Cardiac fibroblast (primary cell): ENCODE results near the gene WWTR1.
A peak's percentile ranks its signal among the peaks of the same experiment; 100 is the strongest.

ENCODE experiments used
- DNase-seq, 2 donors: peaks; one replicate each; pipeline versions ENCODE4 v3.0.0 to v3.0.0-alpha.2; 2010; ENCODE audit warnings: low read depth in 2 of 2
- H3K4me3 ChIP-seq, 2 donors: replicated peaks in 1 of 2; 1 replicate in 1 of 2; 2 replicates in 1 of 2; pipeline ENCODE4 v1.5.1; 2011; ENCODE audit warnings: low read depth in 2 of 2, low read length in 2 of 2, mild to moderate bottlenecking in 2 of 2, moderate library complexity in 1 of 2
- CTCF ChIP-seq: IDR thresholded peaks from one replicate; pipeline ENCODE4 v1.5.1; 2011; ENCODE audit warnings: low read depth, mild to moderate bottlenecking, low read length, inconsistent platforms

Gene WWTR1

GRCh38 chr3:149628957-149629670 is 28.7 kb downstream of the WWTR1 start:
- H3K4me3 ChIP-seq: no peak overlapping the region
- DNase-seq: peak in 1 of 2 donors; percentile 58
- TF ChIP-seq CTCF: no peak

- TF ChIP-seq CTCF: no peak
- DNase-seq: no peak
- no peak overlapping the region for H3K4me3 ChIP-seq
Measured at GRCh38 chr3:149626671-149627070, 31.2 kb downstream of the WWTR1 start.

- DNase-seq: no peak
- H3K4me3 ChIP-seq: no peak overlapping the region
- no peak for TF ChIP-seq CTCF
Measured at GRCh38 chr3:149625795-149626194, 32.0 kb downstream of the WWTR1 start.

- TF ChIP-seq CTCF: no peak
- DNase-seq: peak in 1 of 2 donors; percentile 29
Measured at GRCh38 chr3:149623824-149624223, 34.0 kb downstream of the WWTR1 start.

GRCh38 chr3:149621218-149622005 is 36.4 kb downstream of the WWTR1 start:
- TF ChIP-seq CTCF: no peak
- no peak overlapping the region for H3K4me3 ChIP-seq
- peak; percentile 80 to 90 for DNase-seq

More at GRCh38 chr3:149623824-149624223, 34.0 kb downstream of the WWTR1 start:
- no peak overlapping the region for H3K4me3 ChIP-seq

- TF ChIP-seq CTCF: no peak
- peak; percentile 61 to 83 for DNase-seq
- H3K4me3 ChIP-seq: no peak overlapping the region
Measured at GRCh38 chr3:149620291-149621020, 37.4 kb downstream of the WWTR1 start.
